ENCODE measurements around the gene HOXB8.

Gene HOXB8

DNA sequence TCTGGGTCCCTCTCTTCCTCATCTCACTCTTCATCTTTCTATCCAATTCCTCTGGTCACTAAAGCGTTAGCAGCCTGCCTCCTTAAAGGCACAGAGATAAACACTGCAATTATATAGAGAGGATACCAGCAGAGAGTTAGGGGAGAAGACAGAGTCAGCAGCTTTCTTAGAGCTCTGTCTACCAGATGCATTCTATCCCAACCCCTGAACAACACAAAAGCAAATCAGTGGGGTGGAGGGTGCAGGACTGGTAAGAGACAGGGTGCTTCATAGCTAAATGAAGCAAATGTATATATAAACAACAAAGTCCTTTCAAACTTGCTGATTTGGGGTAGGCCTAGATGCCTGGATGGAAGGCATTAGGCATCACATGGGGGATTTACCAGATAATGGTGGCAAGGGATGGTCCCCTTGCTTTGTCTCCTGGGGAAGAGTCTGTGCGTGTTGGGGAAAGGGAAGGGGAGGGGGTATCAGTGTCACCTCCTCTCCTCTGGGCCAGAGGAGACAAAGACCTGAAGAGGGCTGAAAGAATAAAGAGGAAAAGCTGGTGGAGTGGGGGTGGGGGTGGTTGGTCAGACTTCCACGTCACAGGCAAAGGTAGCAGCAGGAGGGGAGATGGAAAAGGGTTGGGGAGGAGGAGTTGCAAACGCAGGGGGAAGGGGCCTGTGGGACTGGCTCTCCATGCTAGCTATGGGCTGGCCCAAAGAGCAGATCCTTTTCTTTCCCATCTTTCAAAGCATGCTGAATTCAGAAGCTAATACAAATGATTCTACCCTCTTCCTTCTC lies 49.0 kb downstream of the HOXB8 start:
- no peak overlapping the region for H3K4me3 ChIP-seq (ENCODE audit: low read length)
- no peak for TF ChIP-seq ZNF274 (IDR thresholded peaks at IDR 0.05; ENCODE audit: low read depth, low read length)

DNA sequence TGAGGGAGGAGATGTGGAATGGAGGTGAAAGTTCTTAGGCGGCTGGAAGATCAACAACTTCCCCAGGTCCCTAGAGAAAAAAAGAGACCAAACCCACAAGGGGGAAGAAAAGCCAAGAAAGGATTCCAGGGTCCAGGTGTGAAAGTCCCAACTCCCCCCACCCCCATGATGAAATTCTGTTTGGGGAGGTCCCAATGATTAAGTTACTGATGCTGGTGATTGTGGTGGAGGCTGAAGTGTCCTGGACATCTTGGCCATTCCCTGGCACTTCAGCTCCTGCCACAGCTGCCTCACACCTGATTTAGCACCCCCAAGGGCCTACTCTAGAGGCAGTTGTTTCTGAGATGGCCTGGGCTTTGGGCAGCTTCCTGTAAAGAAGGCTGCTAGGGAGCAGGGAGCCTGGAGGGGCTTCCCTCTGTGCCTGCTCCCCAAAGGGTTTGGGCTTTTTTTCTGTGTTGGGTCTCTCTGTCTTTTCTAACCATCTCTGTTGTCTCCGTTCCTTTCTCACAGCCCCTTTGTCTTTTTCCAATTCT lies 50.0 kb downstream of the HOXB8 start:
- H3K4me3 ChIP-seq (ENCODE audit: low read length) = no peak overlapping the region
- no peak for TF ChIP-seq ZNF274 (IDR thresholded peaks at IDR 0.05; ENCODE audit: low read depth, low read length)

DNA sequence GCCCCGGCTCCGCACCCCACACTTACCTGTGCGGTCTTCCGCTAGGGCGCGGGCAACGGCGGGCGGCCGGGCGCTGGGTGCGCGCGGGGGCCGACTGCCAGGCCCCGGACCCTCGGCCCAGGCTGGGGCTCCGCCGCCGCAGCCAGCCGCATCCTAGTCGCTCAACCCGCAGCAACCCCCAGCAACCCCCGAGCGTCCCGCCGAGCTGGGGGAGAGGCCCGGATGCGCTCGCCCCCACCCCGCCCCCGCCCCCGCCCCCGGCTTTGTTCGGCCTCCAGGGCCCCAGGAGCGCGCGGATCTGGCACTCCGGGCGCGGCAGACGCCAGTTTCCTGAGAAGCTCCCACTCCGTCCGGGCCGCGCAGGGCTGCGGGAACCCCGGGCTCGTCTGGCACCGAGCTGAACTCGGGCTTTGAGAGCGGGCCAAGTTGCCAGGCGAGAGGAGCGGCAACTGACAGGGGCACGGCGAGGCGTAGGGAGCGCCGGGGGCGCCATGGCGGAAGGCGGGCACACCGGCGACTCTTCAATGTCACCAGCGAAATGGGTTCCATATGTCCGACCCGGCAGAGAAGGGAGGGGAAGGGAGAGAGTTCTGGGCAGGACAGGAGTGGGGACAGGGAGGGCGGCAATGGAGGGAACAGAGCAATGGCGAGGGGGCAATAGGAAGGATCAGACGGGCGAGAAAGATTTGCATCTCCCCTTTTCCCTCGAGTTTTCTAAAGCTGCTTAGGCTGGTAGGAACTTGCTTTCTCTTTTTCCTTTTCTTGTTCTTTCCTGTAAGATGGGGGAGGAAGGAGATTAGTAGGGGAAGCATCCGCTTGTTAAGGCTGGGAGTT lies 50.7 kb downstream of the HOXB8 start:
- no peak overlapping the region for H3K4me3 ChIP-seq (ENCODE audit: low read length)
- TF ChIP-seq ZNF274 (IDR thresholded peaks at IDR 0.05; ENCODE audit: low read depth, low read length) = no peak

DNA sequence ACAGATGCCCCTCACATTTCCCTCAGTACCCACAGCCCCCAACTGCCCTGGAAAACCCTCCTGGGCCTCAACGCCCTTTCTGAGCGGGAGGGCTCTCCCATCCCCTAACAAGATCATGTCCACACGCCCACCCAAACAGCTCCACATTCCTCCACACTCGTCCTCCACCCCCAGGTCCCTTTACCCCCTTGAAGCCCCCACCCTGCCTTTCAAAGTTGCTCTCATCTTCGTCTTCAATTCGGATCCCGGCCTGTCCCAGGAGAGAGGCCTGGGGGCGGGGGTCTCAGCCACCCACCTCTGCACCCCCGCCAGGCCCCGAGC lies 51.3 kb downstream of the HOXB8 start:
- H3K4me3 ChIP-seq (ENCODE audit: low read length) = no peak overlapping the region
- no peak for TF ChIP-seq ZNF274 (IDR thresholded peaks at IDR 0.05; ENCODE audit: low read depth, low read length)

DNA sequence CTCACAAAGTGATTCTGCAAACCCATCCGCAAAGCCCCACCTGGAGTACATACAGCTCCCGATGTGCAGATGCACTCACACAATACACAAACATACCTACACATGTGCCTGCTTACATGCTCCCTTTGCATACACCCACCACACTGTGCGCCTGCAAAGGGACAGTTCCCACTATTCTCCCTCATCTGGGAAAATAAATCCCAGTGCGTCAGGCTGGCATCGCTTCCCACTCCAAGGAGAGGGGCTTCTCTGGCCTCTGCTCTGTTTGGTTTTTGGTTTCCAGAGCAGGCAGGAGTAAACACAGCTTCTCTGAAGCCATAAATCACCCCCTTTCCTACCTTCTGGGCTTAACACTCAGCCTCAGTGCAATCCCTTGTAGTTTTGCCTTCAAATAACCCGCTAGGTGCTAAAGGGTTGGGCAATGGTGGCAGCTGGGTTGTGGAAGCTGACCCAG lies 51.7 kb downstream of the HOXB8 start:
- no peak for TF ChIP-seq ZNF274 (IDR thresholded peaks at IDR 0.05; ENCODE audit: low read depth, low read length)
- no peak overlapping the region for H3K4me3 ChIP-seq (ENCODE audit: low read length)

DNA sequence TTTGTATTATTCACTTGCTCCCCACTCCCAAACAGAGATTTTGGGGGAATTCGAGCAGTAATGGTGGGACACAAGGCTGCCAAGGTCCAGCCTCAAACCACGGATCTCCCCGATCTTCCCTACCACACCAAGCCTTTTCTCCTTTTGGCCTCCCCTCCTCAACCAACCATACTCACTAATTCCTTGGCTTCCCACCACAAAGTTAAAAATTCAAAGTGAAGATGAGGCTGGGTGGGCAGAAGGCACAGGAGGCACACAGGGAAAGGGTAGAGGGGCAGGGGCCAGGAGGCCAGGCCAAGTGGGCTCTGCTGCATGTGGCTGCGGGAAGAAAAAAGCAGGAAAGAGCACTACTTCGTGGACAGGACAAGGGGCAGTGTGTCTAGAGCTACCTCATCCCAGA lies 52.2 kb downstream of the HOXB8 start:
- no peak overlapping the region for H3K4me3 ChIP-seq (ENCODE audit: low read length)

More for the DNA sequence above, 52.2 kb downstream of the HOXB8 start:
- TF ChIP-seq ZNF274 (IDR thresholded peaks at IDR 0.05; ENCODE audit: low read depth, low read length) = no peak

All from GM08714 (cell line).